COLO668 (cell line): Measurements from ENCODE around the gene HIP1R.

Source experiments
- DNase-seq: peaks from one replicate; lab custom pipeline; 2025; ENCODE audit not compliant: unreplicated experiment; lab: John Stamatoyannopoulos, UW

Gene HIP1R

GRCh38 chr12:122846622-122847515, 11.6 kb downstream of the HIP1R start:
- no peak for DNase-seq

- DNase-seq, result no peak
Observed at GRCh38 chr12:122847516-122847836, 12.2 kb downstream of the HIP1R start.

DNA sequence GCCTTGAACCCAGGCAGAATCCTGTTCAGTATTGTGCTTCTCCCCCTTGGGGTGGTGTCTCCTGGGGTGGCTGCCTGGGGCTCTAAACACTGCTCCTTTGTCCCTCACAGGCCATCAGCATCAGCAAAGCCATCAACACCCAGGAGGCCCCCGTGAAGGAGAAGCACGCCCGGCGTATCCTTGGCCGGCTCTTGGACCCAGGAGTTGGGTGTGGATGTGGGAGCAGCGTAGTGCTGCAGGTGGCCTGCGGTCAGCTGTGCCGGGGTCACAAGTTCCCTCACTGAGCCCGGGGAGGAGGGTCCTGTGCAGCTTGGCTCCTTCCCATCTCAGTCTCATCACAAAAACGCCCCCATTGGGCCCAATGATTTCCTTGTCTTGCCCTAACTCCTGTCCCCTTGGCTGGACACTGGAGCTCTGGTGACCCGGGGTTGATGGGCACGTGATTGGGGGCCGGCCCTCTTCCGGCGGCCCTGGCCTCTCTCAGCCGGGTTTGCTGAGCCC, 12.7 kb downstream of the HIP1R start:
- DNase-seq, result no peak

GRCh38 chr12:122848471-122849351, 13.5 kb downstream of the HIP1R start:
- DNase-seq, result no peak

DNA sequence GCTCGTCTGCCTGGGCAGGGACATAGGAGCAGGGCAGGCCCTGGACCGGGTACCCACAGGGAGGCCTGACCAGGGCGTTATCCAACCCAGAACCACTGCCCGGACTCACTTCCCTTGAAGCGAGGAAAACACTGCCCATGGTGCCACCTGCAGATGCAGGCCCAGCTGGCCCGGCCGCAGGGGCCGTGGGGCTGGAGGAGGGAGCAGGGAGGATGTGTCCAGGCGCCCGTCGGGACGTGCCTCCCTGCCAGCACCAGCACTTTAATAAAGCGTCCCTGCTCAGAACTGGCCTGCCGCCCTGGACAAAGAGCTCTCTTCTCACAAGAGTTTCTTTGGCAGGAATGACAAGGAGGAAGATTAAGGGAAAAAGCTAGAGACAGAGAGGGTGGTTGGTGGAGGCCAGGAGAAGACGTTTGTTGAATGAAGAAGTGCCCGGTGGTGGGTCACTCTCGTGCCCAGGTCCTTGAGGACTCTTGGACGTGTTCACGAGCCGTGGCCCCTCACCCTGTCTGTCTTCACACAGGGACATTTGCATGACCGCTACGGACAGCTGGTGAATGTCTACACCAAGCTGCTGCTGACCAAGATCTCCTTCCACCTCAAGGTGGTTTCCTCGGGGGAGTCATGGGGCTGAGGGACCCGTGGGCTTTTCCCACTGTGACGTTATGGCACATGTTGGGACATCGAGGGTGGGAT, 14.2 kb downstream of the HIP1R start:
- DNase-seq, result no peak

DNA sequence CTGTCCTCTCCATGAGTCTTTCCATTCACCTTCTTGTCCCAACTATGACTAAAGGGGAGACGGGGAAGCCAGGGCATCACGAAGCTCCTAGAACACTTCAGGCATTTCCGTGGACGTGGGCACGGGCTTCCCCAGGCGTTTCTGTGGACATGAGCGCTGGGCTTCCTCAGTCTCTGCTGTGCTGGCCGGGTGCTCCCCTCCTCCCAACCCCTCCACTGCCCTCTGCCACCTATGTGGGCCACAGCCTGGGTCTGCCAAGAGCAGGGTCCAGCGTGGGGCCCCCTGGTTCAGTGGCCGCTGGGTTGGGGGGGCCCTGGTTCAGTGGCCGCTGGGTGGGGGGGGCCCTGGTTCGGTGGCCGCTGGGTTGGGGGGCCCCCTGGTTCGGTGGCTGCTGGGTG, 14.8 kb downstream of the HIP1R start:
- DNase-seq, result no peak

DNA sequence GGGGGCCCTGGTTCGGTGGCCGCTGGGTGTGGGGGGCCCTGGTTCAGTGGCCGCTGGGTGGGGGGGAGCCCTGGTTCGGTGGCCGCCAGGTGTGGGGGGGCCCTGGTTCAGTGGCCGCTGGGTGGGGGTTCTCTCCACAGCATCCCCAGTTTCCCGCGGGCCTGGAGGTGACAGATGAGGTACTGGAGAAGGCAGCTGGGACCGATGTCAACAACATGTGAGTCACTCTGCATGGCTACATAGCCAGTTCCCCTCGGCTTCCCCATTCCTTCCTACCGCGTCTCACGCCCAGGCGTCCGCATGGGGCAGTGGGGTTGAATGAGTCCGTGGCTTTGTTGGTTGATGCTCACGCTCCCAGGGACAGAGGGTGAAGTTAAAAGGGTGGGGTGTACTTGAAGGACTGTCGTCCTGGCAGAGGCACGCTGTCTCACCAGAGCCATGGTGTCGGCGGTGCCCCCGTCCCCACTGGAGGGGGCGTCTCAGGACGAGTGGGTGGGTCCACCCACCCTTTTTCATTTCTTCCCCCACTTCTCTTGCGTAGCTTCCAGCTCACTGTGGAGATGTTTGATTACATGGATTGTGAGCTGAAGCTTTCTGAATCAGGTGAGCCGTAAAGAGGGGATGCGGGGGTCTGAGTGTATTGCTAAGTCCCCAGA, 15.6 kb downstream of the HIP1R start:
- peak; percentile 21 for DNase-seq

DNA sequence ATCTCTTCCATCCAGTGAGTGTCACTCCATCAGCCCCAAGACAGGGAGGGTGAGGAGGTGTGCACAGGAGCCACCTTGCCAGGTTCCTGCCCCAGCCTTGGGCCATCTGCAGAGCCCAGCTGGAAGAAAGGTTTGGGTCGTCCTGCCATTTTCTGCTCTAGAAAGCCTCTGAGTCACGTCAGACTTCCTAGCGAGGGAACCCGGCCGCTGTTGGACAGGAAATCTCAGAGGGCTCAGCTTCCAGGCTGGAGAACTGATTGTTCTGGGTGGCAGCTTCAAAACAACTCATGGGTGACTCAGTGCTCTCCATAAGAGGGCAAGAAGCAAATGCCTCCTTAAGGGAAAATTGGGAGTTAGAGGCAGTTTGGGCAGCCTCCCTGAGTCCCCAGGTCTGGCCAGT, 16.6 kb downstream of the HIP1R start:
- no peak for DNase-seq

DNA sequence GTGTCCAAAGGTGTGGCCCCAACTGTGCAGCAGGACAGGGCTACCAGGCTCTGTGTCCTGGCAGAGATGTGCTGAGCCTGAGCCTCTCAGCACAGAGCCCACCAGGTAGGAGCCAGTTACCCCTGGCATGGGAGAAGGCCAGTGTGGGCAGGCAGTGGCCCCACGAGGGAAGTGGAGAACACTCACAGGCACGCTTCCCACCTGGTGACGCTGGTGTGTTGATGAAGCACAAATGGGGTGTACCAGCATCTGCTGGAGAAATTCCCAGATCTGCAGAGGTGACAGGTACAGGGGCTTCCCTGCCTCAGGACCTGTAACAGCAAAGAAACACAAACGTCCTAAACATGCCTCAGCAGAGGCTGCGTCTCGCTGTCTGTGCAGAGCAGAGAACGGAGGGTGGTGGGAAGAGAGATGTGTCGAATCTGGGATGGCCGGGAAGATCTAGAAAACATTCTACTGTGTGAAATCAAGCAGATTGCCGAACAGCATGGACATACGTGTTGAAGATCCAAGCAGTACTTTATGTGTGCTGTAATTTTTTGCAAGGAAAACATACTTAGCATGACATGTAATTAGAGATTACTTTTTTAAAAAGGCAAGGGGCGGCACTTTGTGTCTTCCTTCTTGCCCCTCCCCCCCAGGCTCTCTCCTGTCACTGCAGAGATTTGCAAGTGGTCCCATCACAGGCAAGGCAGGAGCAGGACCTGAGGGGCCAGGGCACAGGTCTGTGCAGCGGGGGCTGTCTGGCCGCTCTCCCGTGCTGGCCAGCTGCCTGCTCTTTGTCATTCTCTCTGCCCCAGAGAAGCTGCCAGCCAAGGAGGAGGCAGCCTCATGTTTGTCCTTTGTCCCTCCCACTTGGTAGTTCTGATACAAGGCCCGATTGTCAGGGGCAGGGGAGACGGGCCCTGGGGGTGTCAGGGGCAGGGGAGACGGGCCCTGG, 17.3 kb downstream of the HIP1R start:
- DNase-seq, result no peak

- DNase-seq, result no peak
Observed at GRCh38 chr12:122853582-122854245, 18.5 kb downstream of the HIP1R start.

DNA sequence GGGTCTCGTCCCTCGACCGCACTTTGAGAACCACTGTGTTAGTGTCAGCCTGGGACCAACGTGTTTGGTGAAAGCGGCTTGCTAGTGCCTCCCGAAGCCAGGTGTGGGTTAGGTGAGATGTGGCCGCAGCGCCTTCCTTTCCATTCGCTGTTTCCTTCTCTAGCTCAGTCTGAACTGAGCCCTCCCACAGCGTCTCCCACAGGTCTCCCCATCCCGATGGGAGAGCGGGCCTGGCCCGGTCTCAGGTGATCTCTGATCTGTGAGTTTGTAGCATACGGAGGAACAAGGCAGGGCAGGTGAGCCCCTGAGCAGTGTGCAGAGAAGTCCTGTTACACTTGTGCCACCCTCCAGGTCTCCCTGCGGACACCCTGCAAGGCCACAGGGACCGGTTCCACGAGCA, 19.3 kb downstream of the HIP1R start:
- DNase-seq, result no peak

DNA sequence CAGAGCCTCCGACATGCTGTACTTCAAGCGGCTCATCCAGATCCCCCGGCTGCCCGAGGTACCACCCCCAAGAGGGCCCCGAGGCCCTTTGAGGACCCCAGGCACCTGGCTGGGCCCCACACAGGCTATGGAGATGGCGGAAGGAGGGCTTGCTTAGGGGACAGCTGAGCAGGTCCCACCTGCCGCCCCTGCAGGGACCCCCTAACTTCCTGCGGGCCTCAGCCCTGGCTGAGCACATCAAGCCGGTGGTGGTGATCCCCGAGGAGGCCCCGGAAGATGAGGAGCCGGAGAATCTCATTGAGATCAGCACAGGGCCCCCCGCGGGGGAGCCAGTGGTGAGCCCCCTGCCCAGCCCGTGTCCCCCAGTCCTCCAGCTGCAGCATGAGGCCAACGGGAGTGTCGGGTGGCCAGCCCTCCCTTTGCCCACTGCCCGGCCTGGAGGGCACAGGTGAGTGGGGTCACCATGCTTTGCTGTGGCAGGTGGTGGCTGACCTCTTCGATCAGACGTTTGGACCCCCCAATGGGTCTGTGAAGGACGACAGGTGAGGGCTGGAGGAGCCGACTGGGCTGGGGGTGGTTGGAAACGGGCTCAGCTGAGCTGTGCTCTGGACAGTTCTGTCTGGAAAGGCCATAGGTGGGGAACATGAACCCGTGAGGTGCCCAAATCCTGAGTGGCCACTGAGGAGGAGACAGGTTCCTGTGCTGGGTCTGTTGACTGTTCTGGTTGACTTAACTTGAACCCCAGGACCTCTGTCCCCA, 20.0 kb downstream of the HIP1R start:
- DNase-seq, result no peak

- DNase-seq, result peak; percentile 91
Observed at GRCh38 chr12:122855928-122856831, 20.9 kb downstream of the HIP1R start.

DNA sequence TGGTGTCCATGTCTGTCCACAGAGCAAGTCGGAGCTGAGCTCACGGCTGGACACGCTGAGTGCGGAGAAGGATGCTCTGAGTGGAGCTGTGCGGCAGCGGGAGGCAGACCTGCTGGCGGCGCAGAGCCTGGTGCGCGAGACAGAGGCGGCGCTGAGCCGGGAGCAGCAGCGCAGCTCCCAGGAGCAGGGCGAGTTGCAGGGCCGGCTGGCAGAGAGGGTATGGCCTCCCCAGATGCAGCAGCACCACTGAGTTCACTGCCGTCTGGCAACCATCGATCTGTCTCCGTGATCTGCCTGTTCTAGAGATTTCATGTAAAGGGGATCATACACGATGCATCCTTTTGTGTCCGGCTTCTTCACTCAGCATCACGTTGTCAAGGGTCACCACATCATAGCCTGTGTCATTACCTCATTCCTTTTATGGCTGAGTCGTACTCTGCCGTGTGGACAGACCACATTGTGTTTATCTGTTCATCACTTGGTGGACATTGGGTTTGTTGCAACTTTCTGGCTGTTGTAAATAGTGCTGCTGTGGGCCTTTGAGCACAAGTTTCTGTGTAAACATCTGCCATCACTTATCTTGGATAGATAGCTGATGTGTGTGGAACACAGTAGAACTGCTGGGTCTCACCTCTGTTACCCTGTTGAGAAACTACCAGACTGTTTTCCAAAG, 21.9 kb downstream of the HIP1R start:
- peak; percentile 16 for DNase-seq

DNA sequence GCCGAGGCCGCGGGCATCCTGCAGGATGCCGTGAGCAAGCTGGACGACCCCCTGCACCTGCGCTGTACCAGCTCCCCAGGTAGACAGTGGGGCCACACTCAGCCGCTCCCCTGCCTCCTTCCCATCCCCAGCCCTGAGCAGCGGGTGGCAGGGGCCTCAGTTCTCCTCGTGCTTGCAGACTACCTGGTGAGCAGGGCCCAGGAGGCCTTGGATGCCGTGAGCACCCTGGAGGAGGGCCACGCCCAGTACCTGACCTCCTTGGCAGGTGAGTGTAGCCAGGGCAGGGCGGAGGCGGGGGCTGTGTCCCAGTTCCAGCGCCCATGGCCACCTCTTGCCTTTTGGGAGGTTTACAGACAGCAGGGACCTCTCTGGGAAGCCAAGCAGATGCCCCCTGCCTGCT, 22.9 kb downstream of the HIP1R start:
- DNase-seq, result no peak

DNA sequence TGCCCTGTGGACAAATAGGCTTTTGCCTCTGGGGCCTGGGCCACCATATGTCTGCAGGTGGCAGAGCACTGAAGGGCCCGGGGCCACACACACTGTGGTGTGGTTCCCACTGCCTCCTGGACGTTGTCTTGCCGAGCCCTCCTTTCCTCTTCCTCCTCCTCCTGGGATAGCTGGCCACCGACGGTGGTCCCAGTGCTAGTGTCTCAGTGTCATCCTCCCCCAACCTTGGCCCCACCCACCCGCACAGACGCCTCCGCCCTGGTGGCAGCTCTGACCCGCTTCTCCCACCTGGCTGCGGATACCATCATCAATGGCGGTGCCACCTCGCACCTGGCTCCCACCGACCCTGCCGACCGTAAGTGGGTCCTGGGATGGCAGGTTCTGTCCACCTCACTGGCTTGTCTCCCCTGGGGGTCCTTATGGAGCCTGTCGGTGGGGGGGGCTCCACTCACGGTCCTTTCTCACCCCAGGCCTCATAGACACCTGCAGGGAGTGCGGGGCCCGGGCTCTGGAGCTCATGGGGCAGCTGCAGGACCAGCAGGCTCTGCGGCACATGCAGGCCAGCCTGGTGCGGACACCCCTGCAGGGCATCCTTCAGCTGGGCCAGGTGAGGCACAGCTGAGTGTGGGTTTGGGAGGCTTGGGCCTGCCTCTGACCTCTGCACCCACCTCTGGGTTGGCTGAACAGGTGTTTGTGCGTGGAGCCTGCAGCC, 23.5 kb downstream of the HIP1R start:
- no peak for DNase-seq
